DND-41 (cell line): Measurements from ENCODE around the gene KCNJ6.

ENCODE experiments used
- CTCF ChIP-seq: IDR thresholded peaks from 2 replicates; pipeline ENCODE4 v1.5.1; 2012; ENCODE audit warnings: borderline replicate concordance, low read length, moderate library complexity, mild to moderate bottlenecking; ENCODE audit not compliant: poor library complexity, severe bottlenecking; ENCODE audit errors: extremely low read depth
- EZH2 ChIP-seq: IDR thresholded peaks from 3 replicates; pipeline ENCODE4 v1.6.1; 2012; ENCODE audit warnings: borderline replicate concordance, low read depth, mild to moderate bottlenecking, moderate library complexity, low read length, inconsistent platforms; ENCODE audit not compliant: severe bottlenecking

- TF ChIP-seq CTCF (no peak), EZH2 (no peak)
Observed at GRCh38 chr21:37765221-37765900, 150.9 kb downstream of the KCNJ6 start.
